Kidney tubule cell (primary cell): ENCODE data around the gene SP100.
"Not testable (repeated sequence)": the region's sequence is repeated elsewhere in the genome, so short reads cannot be mapped to it uniquely, and the experiment has no call there.

Experiments used
- DNase-seq: peaks from one replicate; pipeline ENCODE4 v3.0.0-alpha.2; 2018; ENCODE audit warnings: low spot score

Gene SP100

DNA sequence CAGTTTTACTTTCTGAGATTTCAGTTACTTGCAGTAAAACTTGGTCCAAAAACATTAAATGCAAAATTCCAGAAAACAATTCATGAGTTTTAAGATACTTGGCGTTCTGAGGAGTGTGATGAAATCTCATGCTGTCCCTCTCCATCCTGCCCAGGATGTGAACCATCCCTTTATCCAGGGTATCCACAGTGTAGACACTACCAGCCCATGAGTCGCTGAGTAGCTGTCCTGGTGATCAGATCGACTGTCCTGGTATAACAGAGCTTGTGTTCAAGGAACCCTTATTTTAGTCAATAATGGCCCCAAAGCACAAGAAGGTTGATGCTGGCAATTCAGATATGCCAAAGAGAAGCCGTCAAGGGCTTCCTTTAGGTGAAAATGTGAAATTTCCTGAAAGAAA, 3.2 kb downstream of the SP100 start:
- DNase-seq: no peak

GRCh38 chr2:230422149-230422548, 6.1 kb downstream of the SP100 start:
- DNase-seq: no peak

DNA sequence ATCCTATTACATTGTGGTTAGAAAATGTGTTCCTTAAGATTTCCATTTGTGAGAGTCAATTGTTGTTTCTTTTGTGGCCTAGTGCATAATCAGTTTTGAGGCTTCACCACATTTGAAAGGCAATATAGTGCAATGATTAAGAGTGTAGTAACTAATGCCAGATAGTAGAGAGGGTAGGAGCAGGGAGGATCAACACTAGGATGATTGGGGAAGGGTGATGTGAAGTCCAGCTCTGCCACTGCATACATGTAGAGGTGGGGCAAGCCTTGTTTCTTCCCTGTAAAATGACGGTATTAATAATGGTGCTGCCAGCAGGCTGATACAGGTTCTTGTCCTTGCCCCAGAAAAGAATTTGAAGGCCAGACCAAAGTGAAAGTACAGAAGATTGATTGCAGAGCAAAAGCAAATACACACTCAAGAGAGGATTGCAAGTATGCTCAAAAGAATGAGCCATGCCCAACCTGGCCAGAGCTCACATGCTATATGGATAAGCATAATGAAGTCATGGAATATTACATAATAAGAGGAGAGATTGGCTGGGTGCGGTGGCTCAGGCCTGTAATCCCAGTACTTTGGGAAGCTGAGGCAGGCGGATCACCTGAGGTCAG, 8.0 kb downstream of the SP100 start:
- DNase-seq: peak; percentile 38

GRCh38 chr2:230425377-230425776, 9.4 kb downstream of the SP100 start:
- DNase-seq: no peak

GRCh38 chr2:230429513-230429912, 13.5 kb downstream of the SP100 start:
- no peak for DNase-seq

- DNase-seq: no peak
These were observed 15.2 kb downstream of the SP100 start for GRCh38 chr2:230430957-230431910.

- no peak for DNase-seq
These were observed 18.8 kb downstream of the SP100 start for GRCh38 chr2:230434677-230435324.

GRCh38 chr2:230435431-230435830, 19.4 kb downstream of the SP100 start:
- peak; percentile 27 for DNase-seq

- DNase-seq: not testable (repeated sequence)
These were observed 23.1 kb downstream of the SP100 start for GRCh38 chr2:230439121-230439520.

- no peak for DNase-seq
These were observed 23.6 kb downstream of the SP100 start for GRCh38 chr2:230439590-230439989.

GRCh38 chr2:230441227-230441897, 25.4 kb downstream of the SP100 start:
- DNase-seq: no peak

GRCh38 chr2:230443541-230443940, 27.5 kb downstream of the SP100 start:
- DNase-seq: peak; percentile 62

DNA sequence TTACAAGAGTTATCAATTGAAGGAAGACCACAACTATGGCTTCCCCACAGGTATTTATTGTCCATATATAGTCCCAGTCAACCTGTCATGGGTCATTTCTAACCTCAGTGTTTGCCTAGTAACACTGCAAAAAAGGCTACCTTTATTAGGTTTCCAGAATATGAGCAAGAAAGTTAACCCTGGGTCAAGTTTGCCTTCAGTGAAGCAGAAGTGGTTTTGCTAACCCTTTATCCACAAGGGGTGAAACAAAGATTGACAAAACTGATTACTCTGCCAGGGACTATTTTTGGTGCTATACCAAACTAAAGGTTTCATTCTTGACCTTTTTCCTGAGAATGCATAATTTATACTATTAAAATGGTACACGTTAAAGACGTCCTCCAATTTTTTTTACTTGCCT, 28.8 kb downstream of the SP100 start:
- no peak for DNase-seq

DNA sequence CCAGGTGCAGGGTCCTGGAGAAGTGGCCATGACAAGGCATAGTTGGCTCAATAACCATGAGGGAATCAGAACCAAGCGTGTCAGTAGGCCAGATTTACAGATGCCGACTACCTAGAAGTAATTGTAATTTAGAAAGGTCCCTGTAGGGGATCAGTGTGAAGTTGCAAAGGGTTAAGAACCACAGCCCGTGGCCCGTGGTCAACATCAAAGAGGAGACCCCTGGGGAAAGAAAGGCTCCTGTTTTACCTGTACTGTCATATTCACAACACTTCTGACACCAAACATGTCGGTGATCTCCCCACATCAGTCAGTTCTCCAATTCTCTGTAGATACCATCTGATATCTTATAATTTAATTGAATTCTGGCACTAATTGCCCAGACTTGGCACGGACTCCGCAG, 31.0 kb downstream of the SP100 start:
- no peak for DNase-seq

DNA sequence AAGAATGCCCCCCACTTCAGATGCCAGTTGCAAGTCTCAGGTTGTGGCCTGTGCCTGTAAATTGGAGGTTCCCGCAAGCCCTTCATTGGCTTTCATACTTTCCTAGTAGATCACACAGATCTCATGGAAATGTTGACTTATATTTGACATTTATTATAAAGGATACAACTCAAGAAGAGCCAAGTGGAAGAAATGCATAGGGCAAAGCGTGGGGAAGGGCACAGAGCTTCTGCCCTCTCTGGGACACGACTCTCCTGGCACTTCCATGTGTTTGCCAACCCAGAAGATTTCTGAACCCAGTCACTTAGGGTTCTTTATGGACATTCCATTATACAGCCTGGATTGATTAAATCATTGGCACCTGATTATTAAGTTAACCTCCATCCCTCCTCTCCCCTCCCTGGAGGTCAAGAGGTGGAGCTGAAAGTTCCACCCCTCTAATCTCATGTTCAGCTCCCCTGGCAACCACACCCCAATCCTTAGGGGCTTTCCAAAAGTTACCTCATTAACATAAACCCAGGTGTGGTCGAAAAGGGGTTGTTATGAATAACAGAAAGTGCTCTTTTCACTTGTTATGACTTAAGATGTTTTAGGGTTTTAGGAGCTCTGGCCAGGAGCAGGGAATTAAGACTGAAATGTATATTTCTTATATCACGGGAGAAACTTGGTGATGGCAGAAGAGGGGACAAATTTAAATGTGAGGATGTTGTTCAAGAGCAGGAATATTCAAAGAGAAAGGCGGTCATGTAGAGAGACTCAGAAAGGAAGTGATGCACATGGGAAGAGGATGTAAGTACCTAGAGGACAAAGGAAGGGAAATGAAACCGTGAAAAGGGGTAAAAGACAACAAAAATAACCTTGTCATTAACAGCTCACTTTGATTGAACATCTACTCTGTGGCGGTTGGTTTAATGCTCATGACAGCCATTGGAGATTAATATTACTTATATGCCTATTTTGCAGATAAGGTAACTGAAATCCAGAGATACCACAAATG, 31.8 kb downstream of the SP100 start:
- no peak for DNase-seq

DNA sequence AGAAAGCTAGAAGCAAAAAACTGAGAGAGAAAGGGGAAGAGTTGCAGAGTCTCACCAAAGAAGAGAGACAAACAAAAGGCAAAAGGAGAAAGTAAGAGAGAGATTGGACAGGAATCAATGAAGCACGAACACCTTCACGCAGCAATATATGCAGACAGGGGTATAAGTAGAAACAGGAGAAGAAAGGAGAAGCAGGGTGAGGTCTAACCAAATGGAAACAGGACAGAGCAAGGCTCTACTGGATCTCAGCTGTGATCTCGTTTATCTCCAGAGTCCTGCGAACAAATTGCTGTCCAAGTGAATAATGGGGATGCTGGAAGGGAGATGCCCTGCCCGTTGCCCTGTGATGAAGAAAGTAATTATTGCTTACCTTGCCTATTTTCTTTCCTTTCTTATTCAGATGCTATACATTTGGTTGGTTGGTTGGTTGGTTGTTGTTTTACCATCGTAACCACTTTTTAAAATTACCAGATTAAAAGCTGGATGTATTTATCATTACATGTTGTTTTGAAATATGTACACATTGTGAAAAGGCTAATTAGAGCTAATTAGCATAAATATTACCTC, 34.0 kb downstream of the SP100 start:
- DNase-seq: no peak

- DNase-seq: no peak
These were observed 37.0 kb downstream of the SP100 start for GRCh38 chr2:230453006-230453405.

- DNase-seq: no peak
These were observed 39.1 kb downstream of the SP100 start for GRCh38 chr2:230455005-230455684.

DNA sequence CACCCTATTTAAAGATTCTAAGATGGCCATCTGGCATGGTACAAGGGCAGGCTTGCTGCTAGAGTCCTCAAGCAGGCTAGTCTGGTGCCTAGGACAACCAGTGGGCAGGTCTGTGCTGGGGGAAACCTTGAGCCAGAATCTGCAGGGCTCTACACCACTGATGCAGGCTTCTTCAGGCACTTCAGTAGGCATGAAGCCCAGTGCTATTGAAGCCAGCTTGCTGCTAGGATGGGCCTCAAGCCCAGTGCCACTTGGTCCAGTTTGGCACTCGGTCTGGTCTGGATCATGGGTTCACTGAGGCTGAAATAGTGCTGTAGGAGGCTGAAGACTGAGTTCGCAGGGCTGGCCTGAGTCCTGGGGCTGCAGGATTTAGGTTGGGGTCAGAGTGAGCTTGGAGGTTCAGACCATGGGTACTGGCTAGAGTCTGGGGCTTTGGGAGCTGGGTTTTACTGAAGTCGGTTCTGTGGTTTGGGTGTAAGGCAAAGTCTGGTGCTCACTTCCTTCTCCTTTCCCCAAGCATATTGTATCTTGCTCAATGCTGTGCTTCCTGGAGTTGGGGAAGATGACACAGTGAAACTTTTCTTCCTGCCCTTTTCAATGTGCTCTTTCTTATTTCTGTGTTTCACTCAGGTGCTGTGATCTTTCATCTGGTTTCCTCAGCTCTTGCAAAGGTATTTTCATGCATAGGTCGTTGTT, 41.2 kb downstream of the SP100 start:
- no peak for DNase-seq

GRCh38 chr2:230457793-230458192, 41.8 kb downstream of the SP100 start:
- no peak for DNase-seq
